Left lobe of liver (tissue), 2 donors: ENCODE measurements around the gene GAPVD1. TPM values are rescaled to one million over a fixed set of nuclear protein-coding genes. Genes with fewer than 3 reads are reported as not detected.
A peak's percentile ranks its signal among the peaks of the same experiment; 100 is the strongest.
"Not testable (repeated sequence)": the region's sequence is repeated elsewhere in the genome, so short reads cannot be mapped to it uniquely, and the experiment has no call there.

ENCODE experiments used
- ATAC-seq: fragments of 200-7000 bp; cut with Tn5 transposase; one replicate; pipeline ENCODE4 v1.9.1; 2020; ENCODE audit warnings: mild to moderate bottlenecking, moderate library complexity
- DNase-seq: peaks from one replicate; pipeline ENCODE4 v3.0.0-alpha.2; 2020; ENCODE audit warnings: low spot score
- total RNA-seq: library from RNA; stranded (reverse); gene quantifications from one replicate; pipeline ENCODE4 v1.2.1, GENCODE V29; 2021
- donor health status: DM: no; HTN: no; CAD: no; lungs with moderate emphysema.
- donor health status: DM: no; HTN: yes; CAD: no.

Gene GAPVD1
- total RNA-seq, 1 donor from 2014 or later = 16.4 TPM

DNA sequence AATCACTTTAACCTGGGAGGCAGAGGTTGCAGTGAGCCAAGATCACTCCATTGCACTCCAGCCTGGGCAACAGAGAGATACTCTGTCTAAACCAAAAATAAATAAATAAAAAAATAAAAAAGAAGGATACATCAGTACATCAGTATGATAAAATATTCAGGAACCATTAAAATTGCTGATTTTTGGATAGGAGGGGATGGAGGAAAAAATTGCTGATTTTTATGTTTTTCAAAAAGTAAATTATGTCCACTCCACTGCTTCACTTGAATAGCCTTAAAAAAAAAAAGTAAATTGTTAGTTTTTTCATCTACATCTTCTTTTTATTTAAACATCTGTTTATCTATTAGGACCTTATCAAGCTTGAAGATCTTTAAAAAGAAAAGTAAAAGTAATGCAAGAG, 7.4 kb upstream of the GAPVD1 start:
- DNase-seq (no peak), ATAC-seq (no peak)

DNA sequence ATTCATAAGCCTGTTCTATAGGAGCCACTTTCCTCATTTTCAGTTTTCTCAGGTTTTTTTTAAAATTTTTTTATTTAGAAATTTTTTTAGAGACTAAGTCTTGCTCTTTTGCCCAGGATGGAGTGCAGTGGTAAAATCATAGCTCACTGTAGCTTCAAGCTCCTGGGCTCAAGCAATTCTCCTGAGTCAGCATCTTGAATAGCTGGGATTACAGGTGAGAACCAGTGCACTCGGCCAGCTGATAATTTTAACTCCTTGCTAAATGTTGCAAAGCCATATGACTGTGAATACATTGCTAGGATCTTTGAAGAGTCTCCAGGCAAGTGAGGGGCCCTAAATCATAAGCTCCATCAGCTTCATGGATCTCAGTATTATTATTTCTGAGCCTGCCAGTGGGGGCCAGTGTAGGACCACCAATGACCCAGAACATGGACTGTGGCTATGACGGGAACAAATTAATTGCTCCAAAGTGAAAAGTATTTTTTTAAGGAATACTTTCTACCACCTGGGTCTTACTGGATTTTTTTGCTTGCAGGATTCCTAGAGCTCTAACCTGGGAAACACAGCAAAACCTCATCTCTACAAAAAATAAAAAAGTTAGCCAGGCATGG, 5.7 kb upstream of the GAPVD1 start:
- no peak for DNase-seq
- no peak for ATAC-seq

- no peak for ATAC-seq
- DNase-seq = no peak
These were observed 3.4 kb upstream of the GAPVD1 start for GRCh38 chr9:125258160-125258785.

DNA sequence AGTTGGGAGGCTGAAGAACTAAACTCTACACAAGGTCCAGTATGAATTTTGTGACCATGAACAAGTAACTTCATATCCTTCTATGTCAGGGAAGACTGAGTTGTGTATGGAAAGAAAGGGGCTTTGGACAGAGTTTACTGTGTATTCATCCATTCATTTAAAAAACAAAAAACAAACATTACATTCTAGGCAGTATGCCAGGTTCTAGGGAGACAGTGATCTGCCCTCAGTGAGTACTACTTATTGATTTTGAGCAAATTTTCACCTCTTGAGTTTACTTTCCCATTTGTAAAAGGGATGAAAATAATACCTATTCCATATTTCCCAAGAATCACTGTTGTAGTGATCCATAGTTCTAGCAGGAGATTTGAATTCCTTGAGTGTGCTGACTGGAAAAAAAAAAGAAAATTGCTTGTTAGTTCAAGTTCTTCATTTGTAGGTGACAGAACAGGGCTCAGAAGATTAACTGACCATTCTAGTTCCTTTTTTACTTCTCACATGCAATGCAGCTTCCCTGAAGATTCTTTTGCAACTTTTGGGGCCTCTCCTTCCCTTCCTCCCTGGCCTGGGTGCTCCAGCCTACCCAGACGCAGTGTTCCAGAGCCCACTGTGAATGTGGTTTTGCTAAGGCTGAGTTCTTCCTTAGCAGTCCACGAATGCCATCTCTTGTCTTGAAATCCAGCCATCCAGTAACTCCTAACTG, 2.6 kb upstream of the GAPVD1 start:
- DNase-seq = no peak
- no peak for ATAC-seq

DNA sequence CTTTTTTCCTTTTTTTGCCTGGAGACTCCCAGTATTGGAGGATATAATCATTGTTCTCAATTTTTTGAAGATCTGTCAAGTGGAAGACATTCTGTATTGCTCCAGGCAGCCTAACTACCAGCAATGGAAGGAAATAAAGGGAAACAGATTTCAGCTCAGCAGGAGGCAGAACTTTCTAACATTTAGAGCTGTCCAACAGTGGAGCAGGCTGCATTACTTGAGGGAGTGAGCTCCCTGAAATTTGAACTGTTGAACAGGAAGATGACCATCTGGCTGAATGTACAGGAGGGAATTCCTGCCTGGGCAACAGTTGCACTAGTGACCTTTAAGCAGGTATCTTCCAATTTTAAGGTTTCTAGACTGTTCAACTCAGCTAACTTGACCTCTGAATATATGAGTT, 1.1 kb upstream of the GAPVD1 start:
- DNase-seq (no peak), ATAC-seq (no peak)

- DNase-seq = no peak
- no peak for ATAC-seq
These were observed 817 bp downstream of the GAPVD1 start for GRCh38 chr9:125262294-125262991.

DNA sequence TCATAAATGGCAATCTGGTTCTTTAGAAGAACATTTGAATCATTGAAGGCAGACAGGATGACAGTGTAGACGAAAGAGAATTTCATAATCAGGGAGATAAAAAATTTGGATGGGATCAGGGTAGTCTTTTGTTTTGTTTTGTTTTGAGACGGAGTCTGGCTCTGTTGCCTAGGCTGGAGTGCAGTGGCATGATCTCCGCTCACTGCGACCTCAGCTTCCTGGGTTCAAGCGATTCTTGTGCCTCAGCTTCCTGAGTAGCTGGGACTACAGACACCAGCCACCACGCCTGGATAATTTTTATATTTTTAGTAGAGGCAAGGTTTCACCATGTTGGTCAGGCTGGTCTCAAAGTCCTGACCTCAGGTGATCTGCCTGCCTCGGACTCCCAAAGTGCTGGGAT, 2.4 kb downstream of the GAPVD1 start:
- not testable (repeated sequence) for DNase-seq

DNA sequence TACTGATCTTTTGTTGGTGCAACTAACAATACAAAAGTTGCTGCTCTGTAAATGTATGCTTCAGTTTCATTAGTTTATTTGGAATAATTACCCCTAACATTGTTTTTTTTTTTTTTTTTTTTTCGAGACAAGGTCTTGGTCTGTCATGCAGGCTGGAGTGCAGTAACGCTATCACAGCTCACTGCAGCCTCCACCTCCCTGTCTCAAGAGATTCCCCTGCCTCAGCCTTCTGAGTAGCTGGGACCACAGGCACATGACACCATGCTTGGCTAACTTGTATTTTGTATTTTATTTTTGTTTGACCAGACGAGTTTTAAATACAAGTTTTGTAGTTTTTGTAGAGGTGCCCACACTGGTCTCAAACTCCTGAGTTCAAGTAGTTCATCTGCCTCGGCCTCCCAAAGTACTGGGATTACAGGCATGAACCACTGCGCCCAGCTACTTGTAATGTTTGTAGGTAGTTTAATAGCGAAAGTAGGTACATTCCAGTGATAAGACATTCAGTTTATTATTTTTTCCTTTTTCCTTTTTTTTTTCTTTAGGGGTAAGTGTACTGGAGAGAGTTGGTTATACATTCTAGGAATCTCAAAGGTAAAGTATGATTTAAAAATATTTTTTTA, 6.9 kb downstream of the GAPVD1 start:
- DNase-seq (no peak), ATAC-seq (no peak)

More for the DNA sequence above, 2.4 kb downstream of the GAPVD1 start:
- ATAC-seq = not testable (repeated sequence)

GRCh38 chr9:125269014-125269397, 7.4 kb downstream of the GAPVD1 start:
- ATAC-seq (no peak), DNase-seq (no peak)

DNA sequence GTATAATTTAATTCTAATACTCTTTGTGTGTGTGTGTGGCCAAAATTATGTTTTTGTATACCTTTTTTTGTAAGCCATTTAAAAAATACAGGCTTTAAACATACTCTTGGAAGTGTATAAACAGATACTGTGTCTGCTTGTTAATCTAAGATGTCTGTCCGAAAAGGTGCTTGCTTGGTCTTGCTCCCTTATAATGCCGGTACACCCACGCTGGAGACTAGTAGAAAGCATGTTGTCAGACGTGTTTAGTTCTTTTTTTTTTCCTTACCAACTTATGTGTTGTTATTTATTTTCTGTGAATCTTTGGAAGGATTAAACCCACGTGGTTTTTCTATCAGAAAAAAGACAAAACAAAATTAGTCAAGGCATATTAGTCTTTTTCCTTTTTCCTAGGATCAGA, 9.5 kb downstream of the GAPVD1 start:
- DNase-seq = no peak
- ATAC-seq = no peak

DNA sequence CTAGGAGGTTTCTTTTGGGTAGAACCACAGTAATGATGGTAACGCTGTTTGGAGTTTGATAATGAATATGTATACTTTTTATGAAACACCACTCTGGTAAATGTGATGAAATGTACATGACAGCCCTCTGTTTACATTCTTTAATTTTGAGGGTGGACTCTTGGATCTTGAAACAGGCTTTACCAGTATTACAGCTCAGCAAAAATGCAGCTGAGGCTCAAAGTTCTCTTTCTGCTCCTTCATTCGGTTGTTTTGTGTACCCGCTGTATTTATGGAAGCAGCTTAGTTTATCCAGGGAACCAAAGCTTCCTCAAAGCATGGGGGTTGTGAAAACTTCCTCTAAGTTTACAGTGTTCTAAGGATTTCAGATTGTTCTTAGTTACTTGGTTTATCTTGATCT, 11.1 kb downstream of the GAPVD1 start:
- no peak for DNase-seq
- peak; percentile 87 for ATAC-seq

GRCh38 chr9:125276771-125277170, 15.1 kb downstream of the GAPVD1 start:
- no peak for DNase-seq
- no peak for ATAC-seq

- ATAC-seq (no peak), DNase-seq (no peak)
These were observed 15.8 kb downstream of the GAPVD1 start for GRCh38 chr9:125277411-125277810.

DNA sequence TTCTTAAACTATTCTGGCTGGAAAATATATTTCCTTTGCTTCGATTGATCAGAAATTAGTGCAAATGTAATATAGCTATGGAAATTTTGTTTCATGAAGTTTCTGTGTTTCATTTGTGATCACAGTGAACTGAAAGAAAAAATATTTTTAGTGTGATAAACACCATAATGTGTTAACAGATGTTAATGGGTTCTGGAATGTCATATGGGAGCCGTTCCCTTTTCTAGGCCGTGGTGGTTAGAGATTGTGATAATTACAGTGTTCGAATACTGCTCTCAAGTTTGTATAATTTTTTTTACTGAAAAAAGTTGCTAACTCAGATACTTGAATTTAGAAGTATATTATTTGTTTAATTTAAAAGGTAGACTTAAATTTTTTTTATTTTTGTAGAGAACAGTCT, 19.3 kb downstream of the GAPVD1 start:
- no peak for ATAC-seq

GRCh38 chr9:125284855-125285254, 23.2 kb downstream of the GAPVD1 start:
- no peak for DNase-seq
- ATAC-seq = peak; percentile 22

More for the DNA sequence above, 19.3 kb downstream of the GAPVD1 start:
- DNase-seq = no peak

- ATAC-seq, DNase-seq: not testable (repeated sequence)
These were observed 25.4 kb downstream of the GAPVD1 start for GRCh38 chr9:125286935-125287433.

DNA sequence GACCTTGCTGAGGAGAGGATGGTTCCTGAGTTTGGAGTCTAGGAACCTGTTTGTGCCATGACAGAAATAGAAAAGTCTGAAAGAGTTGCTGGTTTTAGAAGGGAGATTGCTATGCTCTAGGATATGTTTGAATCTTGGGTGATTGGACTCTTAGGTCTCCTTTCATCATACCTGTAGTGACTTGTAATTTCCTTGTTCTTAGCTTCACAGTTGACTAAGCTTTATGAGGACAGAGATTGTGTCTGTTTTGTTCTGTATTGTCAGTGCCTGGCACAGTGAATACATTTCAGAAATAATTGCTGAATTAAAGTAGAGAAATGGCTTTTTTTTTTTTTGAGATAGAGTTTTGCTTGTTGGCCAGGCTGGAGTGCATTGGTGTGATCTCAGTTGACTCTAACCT, 31.5 kb downstream of the GAPVD1 start:
- ATAC-seq = no peak
- DNase-seq = no peak

DNA sequence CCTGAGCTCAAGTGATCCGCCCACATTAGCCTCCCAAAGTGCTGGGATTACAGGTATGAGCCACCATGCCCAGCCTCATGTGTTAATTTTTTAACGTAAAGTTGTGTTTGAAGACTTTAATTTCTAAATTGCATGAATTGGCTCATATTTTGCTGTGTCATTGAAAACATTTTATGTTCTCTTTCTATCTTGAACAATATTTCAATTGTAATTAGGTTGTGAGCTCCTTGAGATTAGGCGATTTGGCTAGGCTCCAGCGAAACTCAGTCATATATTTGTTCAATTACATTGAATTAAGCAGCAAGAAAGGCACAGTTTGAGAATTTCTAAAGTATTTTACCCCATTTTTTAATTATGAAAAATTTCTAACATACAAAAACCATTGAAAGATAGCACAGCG, 34.0 kb downstream of the GAPVD1 start:
- ATAC-seq (no peak), DNase-seq (no peak)

- DNase-seq (no peak), ATAC-seq (peak; percentile 90)
These were observed 35.3 kb downstream of the GAPVD1 start for GRCh38 chr9:125296843-125297372.

DNA sequence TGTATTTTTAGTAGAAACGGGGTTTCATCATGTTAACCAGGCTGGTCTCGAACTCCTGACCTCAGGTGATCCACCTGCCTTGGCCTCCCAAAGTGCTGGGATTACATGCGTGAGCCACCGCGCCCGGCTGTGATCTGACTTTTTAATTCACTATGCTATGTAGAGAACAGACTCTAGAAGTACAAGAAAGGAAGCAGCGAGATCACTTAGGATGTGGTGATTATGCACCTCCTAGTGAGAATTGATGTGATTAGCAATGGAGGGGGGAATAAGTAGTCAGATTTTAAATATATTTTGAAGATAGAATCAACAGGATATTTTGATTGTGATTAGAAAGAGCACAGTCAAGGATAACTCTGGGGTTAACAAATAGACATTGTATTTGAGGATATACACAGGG, 36.3 kb downstream of the GAPVD1 start:
- ATAC-seq (no peak), DNase-seq (no peak)

GRCh38 chr9:125302241-125302640, 40.6 kb downstream of the GAPVD1 start:
- ATAC-seq = no peak

More at GRCh38 chr9:125302241-125302640, 40.6 kb downstream of the GAPVD1 start:
- no peak for DNase-seq
